WTC11 (cell line): ENCODE data around the gene EDN3. TPM values are rescaled to one million over a fixed set of nuclear protein-coding genes. Genes with fewer than 3 reads are reported as not detected.

Experiments
- ATAC-seq: fragments of 200-7000 bp; cut with Tn5 transposase; 2 replicates; pipeline ENCODE4 v1.10.0; 2021; ENCODE audit warnings: mild to moderate bottlenecking, moderate library complexity
- CTCF ChIA-PET: fragments of 300-600 bp; sonication (Branson Sonifier 250); formaldehyde crosslinking; loops from one replicate; lab custom pipeline; 2021; ENCODE audit warnings: antibody characterized with exemption; lab: Charles Lee
- POLR2A ChIA-PET: fragments of 350-600 bp; sonication (Branson Sonifier 250); formaldehyde crosslinking; loops from one replicate; lab custom pipeline; 2021; ENCODE audit warnings: antibody characterized with exemption; lab: Charles Lee
- DNase-seq: peaks from one replicate; pipeline ENCODE4 v3.0.0; 2021; ENCODE audit warnings: low spot score
- H3K27ac Mint-ChIP-seq: 2 replicates; pipeline ENCODE4 v1.8.0; 2021; ENCODE audit warnings: mixed read lengths
- H3K27me3 Mint-ChIP-seq: 2 replicates; pipeline ENCODE4 v1.8.0; 2021; ENCODE audit warnings: low read depth, mild to moderate bottlenecking, moderate library complexity, mixed read lengths
- H3K36me3 Mint-ChIP-seq: 2 replicates; pipeline ENCODE4 v1.8.0; 2021; ENCODE audit warnings: mixed read lengths
- H3K4me1 Mint-ChIP-seq: 2 replicates; pipeline ENCODE4 v1.8.0; 2022; ENCODE audit warnings: mixed read lengths
- H3K4me3 Mint-ChIP-seq: 2 replicates; pipeline ENCODE4 v1.8.0; 2021; ENCODE audit warnings: mild to moderate bottlenecking, moderate library complexity, mixed read lengths
- H3K9me3 Mint-ChIP-seq: 2 replicates; pipeline ENCODE4 v1.8.0; 2021; ENCODE audit warnings: mixed read lengths
- CBFB ChIP-seq: sonication (generic); formaldehyde crosslinking; IDR thresholded peaks from 2 replicates; pipeline ENCODE4 v1.8.1; 2022; ENCODE audit warnings: mild to moderate bottlenecking, low read depth, missing genetic modification reagents
- ESRRA ChIP-seq: sonication (generic); formaldehyde crosslinking; IDR thresholded peaks from 2 replicates; pipeline ENCODE4 v1.8.1; 2022; ENCODE audit warnings: mild to moderate bottlenecking, missing genetic modification reagents, borderline replicate concordance
- ETV6 ChIP-seq: sonication (generic); formaldehyde crosslinking; IDR thresholded peaks from 2 replicates; pipeline ENCODE4 v1.8.1; 2022; ENCODE audit warnings: mild to moderate bottlenecking, missing genetic modification reagents
- GTF2I ChIP-seq: fragments of 250-450 bp; sonication (Bioruptor Pico); conservative IDR thresholded peaks from 2 replicates; pipeline ENCODE4 v1.4.0; 2021; ENCODE audit warnings: mild to moderate bottlenecking
- HMGA2 ChIP-seq: fragments of 250-450 bp; sonication (Bioruptor Pico); IDR thresholded peaks from 2 replicates; pipeline ENCODE4 v1.4.0; 2021; ENCODE audit warnings: mild to moderate bottlenecking, moderate library complexity
- JAZF1 ChIP-seq: fragments of 250-450 bp; sonication (Bioruptor Pico); IDR thresholded peaks from 2 replicates; pipeline ENCODE4 v1.9.0; 2021; ENCODE audit warnings: moderate library complexity, mild to moderate bottlenecking, inconsistent platforms
- MXD4 ChIP-seq: fragments of 250-450 bp; sonication (Bioruptor Pico); IDR thresholded peaks from 2 replicates; pipeline ENCODE4 v1.8.0; 2021; ENCODE audit warnings: mild to moderate bottlenecking, moderate library complexity, borderline replicate concordance
- NR2C2 ChIP-seq: sonication (generic); formaldehyde crosslinking; IDR thresholded peaks from 2 replicates; pipeline ENCODE4 v1.8.0; 2022; ENCODE audit warnings: mild to moderate bottlenecking, missing genetic modification reagents
- PRDM15 ChIP-seq: sonication (generic); formaldehyde crosslinking; IDR thresholded peaks from 2 replicates; pipeline ENCODE4 v1.8.0; 2022; ENCODE audit warnings: missing genetic modification reagents
- RELA ChIP-seq: sonication (generic); formaldehyde crosslinking; IDR thresholded peaks from 2 replicates; pipeline ENCODE4 v1.8.1; 2022; ENCODE audit warnings: missing genetic modification reagents, mild to moderate bottlenecking, borderline replicate concordance
- SMAD3 ChIP-seq: sonication (generic); formaldehyde crosslinking; IDR thresholded peaks from 2 replicates; pipeline ENCODE4 v1.8.0; 2022; ENCODE audit warnings: missing genetic modification reagents, mild to moderate bottlenecking, borderline replicate concordance
- TCF7 ChIP-seq: sonication (generic); formaldehyde crosslinking; IDR thresholded peaks from 2 replicates; pipeline ENCODE4 v1.8.0; 2022; ENCODE audit warnings: mild to moderate bottlenecking, low read depth, missing genetic modification reagents, moderate library complexity
- TEAD1 ChIP-seq: sonication (generic); formaldehyde crosslinking; IDR thresholded peaks from 2 replicates; pipeline ENCODE4 v1.8.0; 2022; ENCODE audit warnings: mild to moderate bottlenecking, missing genetic modification reagents
- ZNF121 ChIP-seq: sonication (generic); formaldehyde crosslinking; IDR thresholded peaks from 2 replicates; pipeline ENCODE4 v1.8.0; 2023; ENCODE audit warnings: missing genetic modification reagents
- ZNF219 ChIP-seq: sonication (generic); formaldehyde crosslinking; IDR thresholded peaks from 2 replicates; pipeline ENCODE4 v1.8.0; 2023; ENCODE audit warnings: missing genetic modification reagents, mild to moderate bottlenecking, borderline replicate concordance
- total RNA-seq: library from RNA; stranded (reverse); gene quantifications from 3 replicates; pipeline ENCODE4 v1.2.3, GENCODE V29; 2021
- TF ChIP-seq, protein P1 (sequence below): sonication (generic); formaldehyde crosslinking; IDR thresholded peaks from 2 replicates; pipeline ENCODE4 v1.8.1; 2023; ENCODE audit warnings: mild to moderate bottlenecking, missing genetic modification reagents, borderline replicate concordance
- TF ChIP-seq, protein P2 (sequence below): fragments of 250-450 bp; sonication (Bioruptor Pico); IDR thresholded peaks from 2 replicates; pipeline ENCODE4 v1.9.0; 2021; ENCODE audit warnings: mild to moderate bottlenecking
- TF ChIP-seq, protein P3 (sequence below): sonication (generic); formaldehyde crosslinking; IDR thresholded peaks from 2 replicates; pipeline ENCODE4 v1.8.0; 2023; ENCODE audit warnings: mild to moderate bottlenecking, missing genetic modification reagents

Gene EDN3
- total RNA-seq, 1 experiment from 2014 or later = 0.13 TPM

- H3K27ac Mint-ChIP-seq = no peak overlapping the region
- ChIA-PET POLR2A (no interaction called here), CTCF (no interaction called here)
- peaks cover 9% of the 10 kb centered on the region for H3K4me1 Mint-ChIP-seq
- no peak for ATAC-seq
- no peaks in the 10 kb centered on the region; the same call in 1 of the 2 replicates for H3K36me3 Mint-ChIP-seq
- H3K4me3 Mint-ChIP-seq = no peak overlapping the region
- H3K9me3 Mint-ChIP-seq = peaks cover 8% of the 10 kb centered on the region; the same call in 1 of the 2 replicates
- DNase-seq = no peak
- peaks cover 11% of the 10 kb centered on the region for H3K27me3 Mint-ChIP-seq
- TF ChIP-seq RELA = no peak
- TF ChIP-seq SMAD3 (CRISPR knock-in tag) = no peak
- TF ChIP-seq ESRRA (CRISPR knock-in tag) = no peak
- TF ChIP-seq TEAD1 (CRISPR knock-in tag) = no peak
- no peak for TF ChIP-seq ZNF121
- no peak for TF ChIP-seq MXD4 (CRISPR knock-in tag)
- TF ChIP-seq HMGA2 = no peak
- no peak for TF ChIP-seq PRDM15 (CRISPR knock-in tag)
- TF ChIP-seq, protein P1, sequence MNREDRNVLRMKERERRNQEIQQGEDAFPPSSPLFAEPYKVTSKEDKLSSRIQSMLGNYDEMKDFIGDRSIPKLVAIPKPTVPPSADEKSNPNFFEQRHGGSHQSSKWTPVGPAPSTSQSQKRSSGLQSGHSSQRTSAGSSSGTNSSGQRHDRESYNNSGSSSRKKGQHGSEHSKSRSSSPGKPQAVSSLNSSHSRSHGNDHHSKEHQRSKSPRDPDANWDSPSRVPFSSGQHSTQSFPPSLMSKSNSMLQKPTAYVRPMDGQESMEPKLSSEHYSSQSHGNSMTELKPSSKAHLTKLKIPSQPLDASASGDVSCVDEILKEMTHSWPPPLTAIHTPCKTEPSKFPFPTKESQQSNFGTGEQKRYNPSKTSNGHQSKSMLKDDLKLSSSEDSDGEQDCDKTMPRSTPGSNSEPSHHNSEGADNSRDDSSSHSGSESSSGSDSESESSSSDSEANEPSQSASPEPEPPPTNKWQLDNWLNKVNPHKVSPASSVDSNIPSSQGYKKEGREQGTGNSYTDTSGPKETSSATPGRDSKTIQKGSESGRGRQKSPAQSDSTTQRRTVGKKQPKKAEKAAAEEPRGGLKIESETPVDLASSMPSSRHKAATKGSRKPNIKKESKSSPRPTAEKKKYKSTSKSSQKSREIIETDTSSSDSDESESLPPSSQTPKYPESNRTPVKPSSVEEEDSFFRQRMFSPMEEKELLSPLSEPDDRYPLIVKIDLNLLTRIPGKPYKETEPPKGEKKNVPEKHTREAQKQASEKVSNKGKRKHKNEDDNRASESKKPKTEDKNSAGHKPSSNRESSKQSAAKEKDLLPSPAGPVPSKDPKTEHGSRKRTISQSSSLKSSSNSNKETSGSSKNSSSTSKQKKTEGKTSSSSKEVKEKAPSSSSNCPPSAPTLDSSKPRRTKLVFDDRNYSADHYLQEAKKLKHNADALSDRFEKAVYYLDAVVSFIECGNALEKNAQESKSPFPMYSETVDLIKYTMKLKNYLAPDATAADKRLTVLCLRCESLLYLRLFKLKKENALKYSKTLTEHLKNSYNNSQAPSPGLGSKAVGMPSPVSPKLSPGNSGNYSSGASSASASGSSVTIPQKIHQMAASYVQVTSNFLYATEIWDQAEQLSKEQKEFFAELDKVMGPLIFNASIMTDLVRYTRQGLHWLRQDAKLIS (CRISPR knock-in tag) = no peak
- no peak for TF ChIP-seq NR2C2 (CRISPR knock-in tag)
- no peak for TF ChIP-seq ZNF219
- TF ChIP-seq TCF7 (CRISPR knock-in tag) = no peak
- TF ChIP-seq, protein P2, sequence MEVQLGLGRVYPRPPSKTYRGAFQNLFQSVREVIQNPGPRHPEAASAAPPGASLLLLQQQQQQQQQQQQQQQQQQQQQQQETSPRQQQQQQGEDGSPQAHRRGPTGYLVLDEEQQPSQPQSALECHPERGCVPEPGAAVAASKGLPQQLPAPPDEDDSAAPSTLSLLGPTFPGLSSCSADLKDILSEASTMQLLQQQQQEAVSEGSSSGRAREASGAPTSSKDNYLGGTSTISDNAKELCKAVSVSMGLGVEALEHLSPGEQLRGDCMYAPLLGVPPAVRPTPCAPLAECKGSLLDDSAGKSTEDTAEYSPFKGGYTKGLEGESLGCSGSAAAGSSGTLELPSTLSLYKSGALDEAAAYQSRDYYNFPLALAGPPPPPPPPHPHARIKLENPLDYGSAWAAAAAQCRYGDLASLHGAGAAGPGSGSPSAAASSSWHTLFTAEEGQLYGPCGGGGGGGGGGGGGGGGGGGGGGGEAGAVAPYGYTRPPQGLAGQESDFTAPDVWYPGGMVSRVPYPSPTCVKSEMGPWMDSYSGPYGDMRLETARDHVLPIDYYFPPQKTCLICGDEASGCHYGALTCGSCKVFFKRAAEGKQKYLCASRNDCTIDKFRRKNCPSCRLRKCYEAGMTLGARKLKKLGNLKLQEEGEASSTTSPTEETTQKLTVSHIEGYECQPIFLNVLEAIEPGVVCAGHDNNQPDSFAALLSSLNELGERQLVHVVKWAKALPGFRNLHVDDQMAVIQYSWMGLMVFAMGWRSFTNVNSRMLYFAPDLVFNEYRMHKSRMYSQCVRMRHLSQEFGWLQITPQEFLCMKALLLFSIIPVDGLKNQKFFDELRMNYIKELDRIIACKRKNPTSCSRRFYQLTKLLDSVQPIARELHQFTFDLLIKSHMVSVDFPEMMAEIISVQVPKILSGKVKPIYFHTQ (CRISPR knock-in tag) = no peak
- TF ChIP-seq CBFB (CRISPR knock-in tag) = no peak
- no peak for TF ChIP-seq JAZF1
- no peak for TF ChIP-seq GTF2I (CRISPR knock-in tag)
- TF ChIP-seq, protein P3, sequence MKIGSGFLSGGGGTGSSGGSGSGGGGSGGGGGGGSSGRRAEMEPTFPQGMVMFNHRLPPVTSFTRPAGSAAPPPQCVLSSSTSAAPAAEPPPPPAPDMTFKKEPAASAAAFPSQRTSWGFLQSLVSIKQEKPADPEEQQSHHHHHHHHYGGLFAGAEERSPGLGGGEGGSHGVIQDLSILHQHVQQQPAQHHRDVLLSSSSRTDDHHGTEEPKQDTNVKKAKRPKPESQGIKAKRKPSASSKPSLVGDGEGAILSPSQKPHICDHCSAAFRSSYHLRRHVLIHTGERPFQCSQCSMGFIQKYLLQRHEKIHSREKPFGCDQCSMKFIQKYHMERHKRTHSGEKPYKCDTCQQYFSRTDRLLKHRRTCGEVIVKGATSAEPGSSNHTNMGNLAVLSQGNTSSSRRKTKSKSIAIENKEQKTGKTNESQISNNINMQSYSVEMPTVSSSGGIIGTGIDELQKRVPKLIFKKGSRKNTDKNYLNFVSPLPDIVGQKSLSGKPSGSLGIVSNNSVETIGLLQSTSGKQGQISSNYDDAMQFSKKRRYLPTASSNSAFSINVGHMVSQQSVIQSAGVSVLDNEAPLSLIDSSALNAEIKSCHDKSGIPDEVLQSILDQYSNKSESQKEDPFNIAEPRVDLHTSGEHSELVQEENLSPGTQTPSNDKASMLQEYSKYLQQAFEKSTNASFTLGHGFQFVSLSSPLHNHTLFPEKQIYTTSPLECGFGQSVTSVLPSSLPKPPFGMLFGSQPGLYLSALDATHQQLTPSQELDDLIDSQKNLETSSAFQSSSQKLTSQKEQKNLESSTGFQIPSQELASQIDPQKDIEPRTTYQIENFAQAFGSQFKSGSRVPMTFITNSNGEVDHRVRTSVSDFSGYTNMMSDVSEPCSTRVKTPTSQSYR (CRISPR knock-in tag) = no peak
- no peak for TF ChIP-seq ETV6
- TF ChIP-seq, all 79 proteins: peak for 0
These were observed 10.4 kb upstream of the EDN3 start for GRCh38 chr20:59289994-59290393.
